ENCODE results near the gene AGBL1. TPM values are rescaled to one million over a fixed set of nuclear protein-coding genes. Genes with fewer than 3 reads are reported as not detected.

The AGBL1 gene
- total RNA-seq, 1 donor from 2014 or later, result 0.47 TPM

GRCh38 chr15:86650094-86650493 is 570.4 kb downstream of the AGBL1 start:
- no peak for DNase-seq

DNA sequence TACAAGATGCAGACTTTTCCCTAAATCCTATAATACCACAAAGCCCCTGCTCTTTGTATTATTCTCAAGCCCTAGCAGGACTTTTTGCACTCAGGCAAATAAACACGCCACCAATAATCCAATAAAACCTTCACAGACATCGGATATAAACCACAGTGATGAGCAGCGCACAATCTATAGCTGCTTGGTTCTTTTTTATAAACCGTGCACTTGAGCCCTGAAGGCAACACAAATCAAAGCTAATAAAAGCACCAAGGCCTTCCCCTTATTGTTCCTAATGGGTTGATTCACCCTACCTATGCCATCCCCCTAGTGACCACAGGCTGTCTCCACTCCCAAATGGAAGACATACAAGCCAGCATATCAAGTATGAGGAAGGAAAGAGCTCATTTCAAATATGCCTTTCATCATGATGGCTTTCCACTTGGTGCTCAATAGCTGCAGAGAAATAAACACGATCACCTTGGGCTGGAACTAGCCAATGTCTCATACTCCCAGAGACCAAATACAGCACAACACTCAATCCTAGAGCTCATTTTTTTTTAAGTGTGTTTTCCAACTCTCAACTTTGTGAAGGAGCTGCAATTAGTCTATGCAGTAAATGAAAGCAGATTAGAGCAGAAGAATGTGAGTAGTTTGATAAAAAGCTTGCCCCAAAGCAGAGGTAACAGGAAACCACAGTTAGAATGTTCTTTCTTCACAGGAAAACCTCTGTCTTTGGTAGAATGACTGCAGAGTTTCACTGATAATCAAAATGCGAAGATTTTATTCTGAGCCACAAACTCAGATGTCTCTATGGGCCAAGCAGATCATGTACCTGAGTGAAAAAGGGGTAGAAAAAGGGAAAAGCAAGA is 573.9 kb downstream of the AGBL1 start:
- DNase-seq, result no peak

- no peak for DNase-seq
These were observed 574.8 kb downstream of the AGBL1 start for GRCh38 chr15:86654501-86654900.

DNA sequence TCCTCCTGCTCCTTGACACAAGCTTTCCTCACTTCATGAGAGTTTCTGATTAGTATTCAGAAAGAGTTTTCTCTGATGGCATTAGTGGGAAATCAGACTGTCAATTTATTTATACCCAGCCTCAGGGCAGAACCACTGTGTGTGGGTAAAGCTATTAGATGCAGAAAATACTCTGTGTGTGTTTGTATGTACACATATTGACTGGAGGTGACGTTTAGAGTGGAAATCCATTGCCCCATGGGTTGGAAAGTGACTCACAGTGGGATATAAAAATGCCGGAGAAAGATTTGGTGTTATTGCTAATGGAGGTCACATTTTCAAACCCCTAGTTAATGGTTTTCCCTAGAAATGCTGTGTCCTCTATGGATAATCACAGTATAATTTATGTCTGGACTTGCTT is 577.6 kb downstream of the AGBL1 start:
- DNase-seq, result no peak

GRCh38 chr15:86659724-86660411 is 580.2 kb downstream of the AGBL1 start:
- DNase-seq, result no peak

GRCh38 chr15:86661580-86661979 is 581.9 kb downstream of the AGBL1 start:
- DNase-seq, result no peak

GRCh38 chr15:86663304-86663703 is 583.6 kb downstream of the AGBL1 start:
- no peak for DNase-seq

DNA sequence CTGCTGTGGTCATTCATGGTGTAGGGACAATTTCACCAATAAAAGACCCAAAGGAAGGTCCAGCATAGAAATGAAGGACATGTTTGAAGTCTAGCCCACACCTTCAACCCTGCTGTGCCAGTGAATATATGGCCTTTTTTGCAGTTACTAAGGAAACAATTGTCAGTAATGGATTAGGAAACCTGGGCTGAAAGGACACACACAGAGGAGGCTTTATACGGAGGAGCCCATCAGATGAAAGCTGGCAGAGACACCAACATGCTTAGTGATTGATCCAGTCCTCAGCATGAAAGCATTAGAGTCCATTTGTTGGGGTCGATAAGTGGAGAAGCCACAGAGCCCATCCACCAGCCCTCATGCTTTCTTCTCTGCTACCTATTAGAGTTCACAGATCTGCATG is 584.3 kb downstream of the AGBL1 start:
- DNase-seq, result no peak

- DNase-seq, result no peak
These were observed 584.9 kb downstream of the AGBL1 start for GRCh38 chr15:86664581-86664980.

GRCh38 chr15:86676002-86676401 is 596.3 kb downstream of the AGBL1 start:
- no peak for DNase-seq

DNA sequence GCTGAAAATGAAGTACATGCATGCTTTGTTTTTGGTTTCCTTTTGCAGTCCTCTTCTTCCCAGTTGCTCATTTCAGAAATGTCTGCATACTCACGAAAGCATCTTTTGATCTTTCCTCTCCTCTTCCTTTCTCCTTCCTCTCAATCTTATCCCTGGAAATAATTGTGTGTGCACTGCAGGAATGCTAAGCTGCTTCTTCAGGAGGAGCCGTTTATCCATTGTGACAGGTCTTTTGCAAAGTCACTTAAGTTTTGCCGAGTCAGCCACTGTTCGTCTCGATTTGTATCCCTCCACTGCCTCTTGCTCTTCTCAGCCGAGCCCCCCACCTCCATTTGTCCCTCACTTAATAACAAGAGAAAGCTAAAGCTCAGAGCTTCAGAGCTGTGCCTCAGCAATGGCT is 597.6 kb downstream of the AGBL1 start:
- no peak for DNase-seq

- no peak for DNase-seq
These were observed 605.6 kb downstream of the AGBL1 start for GRCh38 chr15:86685263-86685662.

DNA sequence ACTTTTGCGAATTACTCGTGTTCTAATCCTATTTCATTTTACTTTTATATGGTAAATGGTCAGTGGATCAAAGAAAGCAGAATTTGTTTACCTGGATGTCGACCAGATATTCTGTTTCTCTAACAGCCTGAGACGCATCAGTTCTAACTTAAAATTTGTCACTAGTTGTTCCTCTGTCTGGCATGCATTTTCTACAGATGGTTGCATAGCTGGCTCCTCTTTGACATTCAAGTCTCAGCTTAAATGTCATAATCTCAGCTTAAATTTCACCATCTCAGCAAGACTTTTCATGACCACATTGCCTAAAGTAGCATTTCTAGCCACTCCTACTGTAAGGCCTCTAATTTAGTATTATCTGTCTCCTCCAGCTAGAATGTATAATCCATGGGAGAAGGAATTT is 609.3 kb downstream of the AGBL1 start:
- no peak for DNase-seq

DNA sequence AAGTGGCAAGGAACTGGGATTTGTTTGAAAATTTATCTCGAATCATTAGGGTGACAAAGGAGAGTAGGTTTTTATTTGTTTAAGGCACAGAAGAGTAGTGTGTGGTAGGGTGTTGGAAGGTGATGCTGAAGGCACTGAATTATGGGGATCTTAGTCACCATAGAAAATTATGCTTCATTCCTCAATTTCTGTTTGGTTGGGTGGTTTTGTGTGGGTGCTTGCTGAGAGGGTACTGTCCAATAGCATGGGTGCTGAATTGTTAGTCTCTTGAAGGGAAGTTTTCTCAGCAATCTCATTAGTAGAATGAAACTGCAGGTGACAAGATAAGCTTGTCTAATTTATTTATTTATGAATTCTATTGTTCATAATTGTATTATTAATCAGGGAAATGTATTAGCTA is 610.9 kb downstream of the AGBL1 start:
- no peak for DNase-seq

DNA sequence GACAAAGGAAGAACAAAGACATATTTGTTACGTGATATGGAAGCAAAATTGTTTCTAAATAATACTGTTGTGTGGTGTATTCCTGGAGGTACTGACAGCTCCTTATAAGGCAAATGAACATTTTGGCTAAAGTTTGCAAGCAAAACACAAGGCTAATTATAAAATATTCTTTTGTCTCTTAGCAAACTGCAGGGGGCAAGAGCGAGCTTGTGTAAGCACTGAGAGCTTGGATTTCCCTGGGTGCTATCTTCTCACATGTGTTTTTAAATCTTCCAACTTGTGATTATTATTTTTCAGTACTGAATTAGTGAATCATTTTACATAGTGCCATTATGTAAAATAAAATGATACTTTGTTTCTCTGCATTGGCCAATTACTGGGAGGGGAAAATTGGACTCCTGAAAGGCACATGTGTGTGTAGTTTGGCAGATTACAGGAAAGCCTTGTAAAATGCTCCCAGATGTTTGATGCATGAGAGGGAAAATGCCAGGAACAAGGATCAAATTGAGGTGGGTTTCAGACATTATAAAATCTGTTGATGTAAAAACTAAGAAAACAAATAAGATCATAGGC is 611.5 kb downstream of the AGBL1 start:
- DNase-seq, result no peak

DNA sequence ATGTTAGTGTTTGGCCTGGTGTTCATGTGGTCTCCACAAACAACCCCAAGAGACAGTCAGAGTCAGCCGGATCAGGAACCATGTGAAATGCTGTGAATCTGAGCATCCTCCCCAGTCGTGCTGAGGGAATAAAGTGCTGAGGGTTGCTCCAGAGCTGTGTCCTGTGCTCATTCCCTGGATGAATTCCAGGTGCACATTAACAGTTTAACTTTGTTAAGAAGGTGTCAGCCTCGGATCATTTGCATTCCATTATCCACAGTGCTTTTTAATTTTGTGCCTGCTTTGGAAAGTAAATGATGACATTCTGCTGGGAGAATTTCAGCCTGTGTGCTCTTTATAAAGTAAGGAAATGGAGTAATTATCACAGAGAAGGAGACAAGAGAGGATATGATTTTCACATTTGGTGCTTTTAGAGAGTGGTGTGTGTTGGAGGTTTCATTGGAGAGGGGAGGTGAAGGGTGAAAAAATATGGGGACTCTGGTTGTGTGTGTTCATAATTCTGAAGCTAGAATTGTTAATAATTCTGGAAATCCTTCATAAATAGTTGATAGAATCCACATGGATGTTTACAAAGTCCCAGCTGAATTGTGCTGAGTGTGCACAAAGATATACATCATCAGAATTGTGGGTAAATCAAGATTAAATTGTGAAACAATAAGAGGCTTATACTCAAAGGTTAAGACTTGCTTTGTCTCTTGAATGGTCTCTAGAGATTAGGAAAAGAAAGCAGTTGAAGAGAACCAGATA is 621.4 kb downstream of the AGBL1 start:
- DNase-seq, result no peak

GRCh38 chr15:86701611-86701963 is 621.9 kb downstream of the AGBL1 start:
- DNase-seq, result no peak

- DNase-seq, result no peak
These were observed 627.1 kb downstream of the AGBL1 start for GRCh38 chr15:86706813-86707212.

- DNase-seq, result no peak
These were observed 631.8 kb downstream of the AGBL1 start for GRCh38 chr15:86711476-86711875.

DNA sequence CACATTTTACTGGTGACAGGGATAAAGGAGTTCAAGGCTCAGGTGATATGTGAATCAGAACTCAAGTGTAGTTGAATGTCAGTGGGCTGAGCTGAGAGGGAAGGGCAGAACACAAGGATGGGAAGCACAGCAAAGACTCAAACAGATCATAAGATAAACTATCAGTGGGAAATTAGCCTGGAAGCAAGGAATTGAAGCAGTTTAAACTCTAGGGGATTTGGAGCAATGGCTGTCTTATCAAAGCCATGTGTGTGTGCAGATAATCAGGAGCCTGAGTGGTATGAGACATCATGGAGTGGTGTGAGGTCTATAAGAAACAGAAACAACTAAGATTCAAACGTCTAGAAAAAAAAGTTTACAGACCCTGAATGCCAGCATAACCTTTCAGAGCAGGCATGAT is 634.6 kb downstream of the AGBL1 start:
- DNase-seq, result no peak

DNA sequence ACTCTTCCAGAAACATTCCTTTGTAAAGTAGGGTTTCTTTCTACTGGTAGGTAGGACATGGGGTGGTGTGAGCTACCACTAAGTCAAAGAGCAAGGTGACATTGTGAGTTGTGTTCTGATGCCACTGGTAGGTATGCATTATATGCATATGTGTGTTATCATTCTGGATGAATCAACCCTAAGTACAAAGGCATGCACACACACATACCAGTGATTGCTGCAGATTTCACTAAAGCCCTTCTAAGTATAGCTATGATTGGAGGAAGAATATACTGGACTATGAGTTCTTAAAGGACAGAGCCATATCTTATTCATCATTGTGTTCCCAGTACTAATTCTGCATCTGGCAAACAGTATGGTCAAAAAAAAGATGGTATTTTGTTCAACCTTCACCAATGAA is 646.0 kb downstream of the AGBL1 start:
- no peak for DNase-seq

DNA sequence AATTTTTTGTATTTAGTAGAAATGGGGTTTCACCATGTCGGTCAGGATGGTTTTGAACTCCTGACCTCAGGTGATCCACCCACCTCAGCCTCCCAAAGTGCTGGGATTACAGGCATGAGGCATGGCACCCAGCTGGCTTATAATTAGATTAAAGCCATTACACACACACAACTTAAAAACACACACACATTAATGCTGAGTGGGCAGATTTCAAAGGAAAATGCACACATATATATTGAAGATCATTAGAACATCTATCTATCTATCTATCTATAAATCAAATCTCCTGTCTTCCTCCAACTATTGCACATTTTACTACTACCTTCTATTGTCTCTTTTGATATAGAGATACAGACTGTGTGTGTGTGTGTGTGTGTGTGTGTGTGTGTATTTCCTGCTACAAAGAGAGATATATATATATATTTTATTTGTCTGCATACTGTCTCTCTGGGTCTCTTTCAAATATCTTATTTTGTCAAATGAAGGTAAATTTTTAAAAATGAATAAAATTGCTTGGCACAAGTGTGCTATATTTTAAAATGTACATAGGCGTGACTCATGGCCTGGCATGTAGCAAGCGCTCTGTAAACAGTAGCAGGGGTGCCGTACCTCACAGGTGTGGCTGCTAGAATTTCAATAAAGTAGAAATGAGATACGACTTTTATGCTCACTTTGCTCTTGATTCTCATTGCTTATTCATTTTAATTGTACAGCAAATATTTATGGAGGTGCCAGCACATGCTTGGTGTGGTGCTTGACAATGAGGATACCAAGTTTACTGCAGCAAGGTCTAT is 655.8 kb downstream of the AGBL1 start:
- no peak for DNase-seq

All from occipital lobe (tissue), 2 donors.